ENCODE results near the gene SETD9. TPM values are rescaled to one million over a fixed set of nuclear protein-coding genes. Genes with fewer than 3 reads are reported as not detected.

SETD9 gene
- total and polyA plus RNA-seq, 2 of the 13 experiments (the other 11 are each of a cell fraction or from before 2014, with no cell fraction given): 4.8 to 17.8 TPM

DNA sequence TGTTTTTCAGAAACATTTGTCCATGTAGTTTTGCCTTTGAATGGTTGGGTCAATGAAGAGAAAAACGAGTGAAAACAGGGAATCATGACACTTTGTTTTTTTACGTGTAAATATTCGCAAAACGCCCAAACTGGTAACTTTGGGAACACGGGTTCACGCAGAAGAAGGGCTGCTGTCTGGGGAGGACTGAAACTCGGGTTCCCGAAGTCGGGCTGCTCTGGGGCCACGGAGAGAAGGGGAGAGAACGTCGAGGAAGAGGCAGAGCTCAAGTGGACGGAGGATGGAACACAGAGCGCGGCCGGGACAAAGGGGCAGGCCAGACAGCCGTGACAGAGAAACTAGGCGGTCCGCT lies 478 bp upstream of the SETD9 start (continued):
- TF ChIP-seq, protein P1, sequence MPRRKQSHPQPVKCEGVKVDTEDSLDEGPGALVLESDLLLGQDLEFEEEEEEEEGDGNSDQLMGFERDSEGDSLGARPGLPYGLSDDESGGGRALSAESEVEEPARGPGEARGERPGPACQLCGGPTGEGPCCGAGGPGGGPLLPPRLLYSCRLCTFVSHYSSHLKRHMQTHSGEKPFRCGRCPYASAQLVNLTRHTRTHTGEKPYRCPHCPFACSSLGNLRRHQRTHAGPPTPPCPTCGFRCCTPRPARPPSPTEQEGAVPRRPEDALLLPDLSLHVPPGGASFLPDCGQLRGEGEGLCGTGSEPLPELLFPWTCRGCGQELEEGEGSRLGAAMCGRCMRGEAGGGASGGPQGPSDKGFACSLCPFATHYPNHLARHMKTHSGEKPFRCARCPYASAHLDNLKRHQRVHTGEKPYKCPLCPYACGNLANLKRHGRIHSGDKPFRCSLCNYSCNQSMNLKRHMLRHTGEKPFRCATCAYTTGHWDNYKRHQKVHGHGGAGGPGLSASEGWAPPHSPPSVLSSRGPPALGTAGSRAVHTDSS (CRISPR knock-in tag; conservative IDR thresholded peaks at IDR 0.05): no peak
- TF ChIP-seq ZNF142 (CRISPR knock-in tag; IDR thresholded peaks at IDR 0.05) (no peak), CREBL2 (CRISPR knock-in tag; IDR thresholded peaks at IDR 0.05; ENCODE audit: borderline replicate concordance) (no peak), SMAD3 (CRISPR knock-in tag; IDR thresholded peaks at IDR 0.05) (no peak), POGK (CRISPR knock-in tag; conservative IDR thresholded peaks at IDR 0.05) (no peak), ZNF660 (CRISPR knock-in tag; IDR thresholded peaks at IDR 0.05; ENCODE audit: borderline replicate concordance, low read depth) (no peak), PRDM4 (CRISPR knock-in tag; IDR thresholded peaks at IDR 0.05; ENCODE audit: borderline replicate concordance) (no peak), THAP8 (CRISPR knock-in tag; IDR thresholded peaks at IDR 0.05; ENCODE audit: borderline replicate concordance) (no peak), THAP9 (CRISPR knock-in tag; IDR thresholded peaks at IDR 0.05; ENCODE audit: borderline replicate concordance) (0 out of 2 replicates have a peak, but pooled peaks have one; percentile 31)
- TF ChIP-seq, protein P2, sequence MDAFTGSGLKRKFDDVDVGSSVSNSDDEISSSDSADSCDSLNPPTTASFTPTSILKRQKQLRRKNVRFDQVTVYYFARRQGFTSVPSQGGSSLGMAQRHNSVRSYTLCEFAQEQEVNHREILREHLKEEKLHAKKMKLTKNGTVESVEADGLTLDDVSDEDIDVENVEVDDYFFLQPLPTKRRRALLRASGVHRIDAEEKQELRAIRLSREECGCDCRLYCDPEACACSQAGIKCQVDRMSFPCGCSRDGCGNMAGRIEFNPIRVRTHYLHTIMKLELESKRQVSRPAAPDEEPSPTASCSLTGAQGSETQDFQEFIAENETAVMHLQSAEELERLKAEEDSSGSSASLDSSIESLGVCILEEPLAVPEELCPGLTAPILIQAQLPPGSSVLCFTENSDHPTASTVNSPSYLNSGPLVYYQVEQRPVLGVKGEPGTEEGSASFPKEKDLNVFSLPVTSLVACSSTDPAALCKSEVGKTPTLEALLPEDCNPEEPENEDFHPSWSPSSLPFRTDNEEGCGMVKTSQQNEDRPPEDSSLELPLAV (CRISPR knock-in tag; conservative IDR thresholded peaks at IDR 0.05; ENCODE audit: low read depth): no peak

Measured in HepG2 (cell line).